Measurements from ENCODE around the gene RHEB. TPM values are rescaled to one million over a fixed set of nuclear protein-coding genes. Genes with fewer than 3 reads are reported as not detected.

The RHEB gene
- total RNA-seq, 2 experiments from 2014 or later, result 57.6 to 93.2 TPM

- H3K4me2 ChIP-seq (ENCODE audit: low read length), result no peak overlapping the region
- DNase-seq (ENCODE audit: low spot score), result no peak
- peaks cover 23% of the 10 kb centered on the region; the same call in 1 of the 2 replicates for H4K20me1 ChIP-seq (ENCODE audit: insufficient read depth, low read length)
- ChIA-PET CTCF (ENCODE audit: unreplicated experiment) (no interaction called here), POLR2A (no interaction called here)
- H3K9me2 ChIP-seq (ENCODE audit: insufficient read depth, low read length), result no peaks in the 10 kb centered on the region
- no peak overlapping the region for H2AFZ ChIP-seq (ENCODE audit: low read length)
- intact Hi-C loops (cut with micrococcal nuclease; ENCODE audit: unreplicated experiment), result no loop called here
- H3K36me3 ChIP-seq (ENCODE audit: insufficient read depth, low read length), result peaks cover 99% of the 10 kb centered on the region
- no peak overlapping the region for H3K27ac ChIP-seq (ENCODE audit: low read depth, low read length, poor library complexity, severe bottlenecking)
- peaks cover 32% of the 10 kb centered on the region for H3K79me2 ChIP-seq (ENCODE audit: insufficient read depth, low read depth, low read length)
- H3K9me3 ChIP-seq (ENCODE audit: low read length), result no peaks in the 10 kb centered on the region
- TF ChIP-seq EZH2phosphoT487 (IDR thresholded peaks at IDR 0.05; ENCODE audit: borderline replicate concordance, low read depth, low read length) (no peak), CTCF (conservative IDR thresholded peaks at IDR 0.05; ENCODE audit: low read length) (no peak)
- peaks cover 7% of the 10 kb centered on the region for H3K4me1 ChIP-seq (ENCODE audit: insufficient read depth, low read length, poor library complexity, severe bottlenecking)
- no TSS peak for BruUV-seq (replicated peaks)
- no peak overlapping the region for H3K4me3 ChIP-seq (ENCODE audit: low read depth, low read length, poor library complexity, severe bottlenecking)
Observed at GRCh38 chr7:151487228-151487627, 32.5 kb downstream of the RHEB start.

- no TSS peak for BruUV-seq (replicated peaks)
- CTCF ChIA-PET (ENCODE audit: unreplicated experiment), result no interaction called here
Observed at GRCh38 chr7:151486074-151486473, 33.6 kb downstream of the RHEB start.

More at GRCh38 chr7:151486074-151486473, 33.6 kb downstream of the RHEB start:
- no peak overlapping the region for H3K4me2 ChIP-seq (ENCODE audit: low read length)
- no peaks in the 10 kb centered on the region for H3K9me3 ChIP-seq (ENCODE audit: low read length)
- POLR2A ChIA-PET, result no interaction called here
- H3K27ac ChIP-seq (ENCODE audit: low read depth, low read length, poor library complexity, severe bottlenecking), result no peak overlapping the region
- no peak for DNase-seq (ENCODE audit: low spot score)
- peaks cover 100% of the 10 kb centered on the region for H3K36me3 ChIP-seq (ENCODE audit: insufficient read depth, low read length)
- no peak overlapping the region for H3K4me3 ChIP-seq (ENCODE audit: low read depth, low read length, poor library complexity, severe bottlenecking)
- no peaks in the 10 kb centered on the region for H3K9me2 ChIP-seq (ENCODE audit: insufficient read depth, low read length)
- intact Hi-C loops (cut with micrococcal nuclease; ENCODE audit: unreplicated experiment), result no loop called here
- H2AFZ ChIP-seq (ENCODE audit: low read length), result no peak overlapping the region
- peaks cover 7% of the 10 kb centered on the region for H3K4me1 ChIP-seq (ENCODE audit: insufficient read depth, low read length, poor library complexity, severe bottlenecking)
- H4K20me1 ChIP-seq (ENCODE audit: insufficient read depth, low read length), result peaks cover 25% of the 10 kb centered on the region; the same call in 1 of the 2 replicates
- H3K79me2 ChIP-seq (ENCODE audit: insufficient read depth, low read depth, low read length), result peaks cover 32% of the 10 kb centered on the region; the same call in 1 of the 2 replicates
- TF ChIP-seq CTCF (conservative IDR thresholded peaks at IDR 0.05; ENCODE audit: low read length) (no peak), EZH2phosphoT487 (IDR thresholded peaks at IDR 0.05; ENCODE audit: borderline replicate concordance, low read depth, low read length) (no peak)

All from OCI-LY7 (cell line).